AG04450 (cell line): ENCODE results near the gene IGFBP6. TPM values are rescaled to one million over a fixed set of nuclear protein-coding genes. Genes with fewer than 3 reads are reported as not detected.

ENCODE experiments used
- CTCF ChIA-PET: fragments of 300-600, 350-600 bp; formaldehyde crosslinking; extraction: SDS; loops from one replicate; lab custom pipeline; 2022; ENCODE audit warnings: antibody characterized with exemption, inconsistent platforms; lab: Charles Lee
- POLR2A ChIA-PET: fragments of 350-600 bp; formaldehyde crosslinking; extraction: SDS; loops from one replicate; lab custom pipeline; 2021; ENCODE audit warnings: antibody characterized with exemption, inconsistent platforms; lab: Yijun Ruan, JAX
- DNase-seq: peaks from one replicate; pipeline ENCODE4 v3.0.0-alpha.2; 2011; ENCODE audit warnings: low read depth, low spot score
- H3K27ac ChIP-seq: one replicate; pipeline ENCODE4 v1.5.1; 2012; ENCODE audit warnings: low read depth, low read length, control low read depth
- H3K27me3 ChIP-seq: one replicate; pipeline ENCODE4 v1.6.0; 2012; ENCODE audit warnings: low read length; ENCODE audit not compliant: control insufficient read depth, insufficient read depth
- H3K4me3 ChIP-seq: 2 replicates; pipeline ENCODE4 v1.5.1; 2011; ENCODE audit warnings: mild to moderate bottlenecking, low read depth, low read length, control low read depth
- H3K9me3 ChIP-seq: 2 replicates; pipeline ENCODE4 v1.5.1; 2012; ENCODE audit warnings: low read length; ENCODE audit not compliant: control insufficient read depth, insufficient read depth
- polyA plus RNA-seq: library from polyadenylated mRNA; depleted of rRNA; stranded (reverse); fragments of >200 nt; gene quantifications from 2 replicates; pipeline ENCODE4 v1.2.3, GENCODE V29; 2011
- TF ChIP-seq, protein P1 (sequence below): IDR thresholded peaks from 2 replicates; pipeline ENCODE4 v1.5.1; 2011; ENCODE audit warnings: low read depth, low read length, control low read depth, inconsistent platforms

Gene IGFBP6
- polyA plus RNA-seq, 1 experiment: 182 TPM

DNA sequence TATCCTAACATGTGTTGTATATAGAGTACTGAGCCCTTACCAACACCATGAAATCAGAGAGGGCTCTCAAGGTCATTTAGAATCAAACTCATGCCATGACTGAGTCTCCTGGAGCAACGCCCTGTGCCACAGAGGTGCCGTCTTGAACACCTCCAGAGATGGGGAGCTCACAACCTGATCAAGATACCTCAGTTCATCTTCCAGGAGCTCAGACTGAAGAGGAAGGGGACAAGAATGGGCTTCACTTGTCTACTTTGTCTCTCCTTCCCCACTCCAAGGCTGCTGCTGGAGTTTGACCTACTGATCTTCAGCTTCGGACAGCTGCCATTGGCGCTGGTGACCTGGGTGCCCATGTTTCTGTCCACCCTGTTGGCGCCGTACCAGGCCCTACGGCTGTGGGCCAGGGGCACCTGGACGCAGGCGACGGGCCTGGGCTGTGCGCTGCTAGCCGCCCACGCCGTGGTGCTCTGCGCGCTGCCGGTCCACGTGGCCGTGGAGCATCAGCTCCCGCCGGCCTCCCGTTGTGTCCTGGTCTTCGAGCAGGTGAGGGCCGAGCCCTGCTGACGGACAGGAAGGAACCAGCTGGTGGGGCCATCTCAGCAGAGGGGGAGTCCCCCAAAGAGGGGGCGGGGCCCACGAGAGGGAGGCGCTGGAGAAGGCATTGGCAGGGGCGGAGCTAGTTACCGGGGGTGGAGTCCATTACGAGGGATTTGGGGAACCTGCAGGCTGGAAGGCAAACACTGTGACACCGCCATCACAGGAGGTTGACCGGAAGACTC lies 17.8 kb downstream of the IGFBP6 start:
- POLR2A ChIA-PET: interaction anchor here (1.8 kb wide), 1 partner anchor 36 kb away, joined by 6 read pairs; the partner anchor contains the start of gene SPRYD3
- DNase-seq: no peak
- TF ChIP-seq, protein P1, sequence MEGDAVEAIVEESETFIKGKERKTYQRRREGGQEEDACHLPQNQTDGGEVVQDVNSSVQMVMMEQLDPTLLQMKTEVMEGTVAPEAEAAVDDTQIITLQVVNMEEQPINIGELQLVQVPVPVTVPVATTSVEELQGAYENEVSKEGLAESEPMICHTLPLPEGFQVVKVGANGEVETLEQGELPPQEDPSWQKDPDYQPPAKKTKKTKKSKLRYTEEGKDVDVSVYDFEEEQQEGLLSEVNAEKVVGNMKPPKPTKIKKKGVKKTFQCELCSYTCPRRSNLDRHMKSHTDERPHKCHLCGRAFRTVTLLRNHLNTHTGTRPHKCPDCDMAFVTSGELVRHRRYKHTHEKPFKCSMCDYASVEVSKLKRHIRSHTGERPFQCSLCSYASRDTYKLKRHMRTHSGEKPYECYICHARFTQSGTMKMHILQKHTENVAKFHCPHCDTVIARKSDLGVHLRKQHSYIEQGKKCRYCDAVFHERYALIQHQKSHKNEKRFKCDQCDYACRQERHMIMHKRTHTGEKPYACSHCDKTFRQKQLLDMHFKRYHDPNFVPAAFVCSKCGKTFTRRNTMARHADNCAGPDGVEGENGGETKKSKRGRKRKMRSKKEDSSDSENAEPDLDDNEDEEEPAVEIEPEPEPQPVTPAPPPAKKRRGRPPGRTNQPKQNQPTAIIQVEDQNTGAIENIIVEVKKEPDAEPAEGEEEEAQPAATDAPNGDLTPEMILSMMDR: no peak
- CTCF ChIA-PET: interaction anchor here (1.1 kb wide), 1 partner anchor 16 kb away, joined by 3 read pairs; no protein-coding TSS in a partner anchor
- H3K9me3 ChIP-seq: no peaks in the 10 kb centered on the region
- H3K27ac ChIP-seq: no peak overlapping the region
- no peaks in the 10 kb centered on the region for H3K27me3 ChIP-seq
- no peak overlapping the region for H3K4me3 ChIP-seq

DNA sequence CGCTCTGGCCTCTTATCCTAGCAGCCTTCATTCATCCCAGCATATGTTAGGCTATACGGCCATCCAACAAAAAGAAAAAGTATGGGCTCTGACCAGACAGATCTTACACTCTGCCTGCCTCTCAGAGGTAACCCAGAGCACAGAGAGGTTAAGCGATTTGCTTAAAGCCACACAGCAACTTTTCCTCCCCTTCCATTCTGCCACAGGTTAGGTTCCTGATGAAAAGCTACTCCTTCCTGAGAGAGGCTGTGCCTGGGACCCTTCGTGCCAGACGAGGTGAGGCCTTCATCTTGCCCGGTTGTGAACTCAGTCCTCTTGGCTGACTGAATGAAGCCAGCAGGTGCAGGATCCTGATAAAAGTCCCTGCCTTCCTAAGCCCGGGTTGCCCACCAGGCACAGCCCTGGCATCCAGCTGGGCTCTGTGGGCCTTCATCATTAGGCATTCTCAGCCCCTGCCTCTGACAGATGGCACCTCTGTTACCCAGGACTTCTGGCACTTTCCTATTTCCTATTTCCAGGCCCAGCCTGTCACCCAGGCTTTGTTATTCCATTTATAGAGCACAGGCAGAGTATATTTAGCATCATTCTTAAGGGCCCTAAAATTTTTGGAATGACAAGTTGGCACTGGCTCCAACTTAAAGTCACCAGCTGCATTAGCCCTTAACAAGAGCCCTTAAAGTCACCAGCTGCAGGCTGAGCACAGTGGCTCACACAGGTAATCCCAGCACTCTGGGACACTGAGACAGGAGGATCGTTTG lies 18.6 kb downstream of the IGFBP6 start:
- Histone ChIP-seq H3K4me3 (no peak overlapping the region), H3K27me3 (no peaks in the 10 kb centered on the region), H3K9me3 (no peaks in the 10 kb centered on the region), H3K27ac (no peak overlapping the region)
- CTCF ChIA-PET: interaction anchor here (0.7 to 1.1 kb wide), 3 partner anchors 17 to 44 kb away, joined by 3 to 7 read pairs (median 4); no protein-coding TSS in a partner anchor
- DNase-seq: no peak
- TF ChIP-seq, protein P1: no peak
- POLR2A ChIA-PET: interaction anchor here (1.8 kb wide), 1 partner anchor 37 kb away, joined by 6 read pairs; the partner anchor contains the start of gene SPRYD3

DNA sequence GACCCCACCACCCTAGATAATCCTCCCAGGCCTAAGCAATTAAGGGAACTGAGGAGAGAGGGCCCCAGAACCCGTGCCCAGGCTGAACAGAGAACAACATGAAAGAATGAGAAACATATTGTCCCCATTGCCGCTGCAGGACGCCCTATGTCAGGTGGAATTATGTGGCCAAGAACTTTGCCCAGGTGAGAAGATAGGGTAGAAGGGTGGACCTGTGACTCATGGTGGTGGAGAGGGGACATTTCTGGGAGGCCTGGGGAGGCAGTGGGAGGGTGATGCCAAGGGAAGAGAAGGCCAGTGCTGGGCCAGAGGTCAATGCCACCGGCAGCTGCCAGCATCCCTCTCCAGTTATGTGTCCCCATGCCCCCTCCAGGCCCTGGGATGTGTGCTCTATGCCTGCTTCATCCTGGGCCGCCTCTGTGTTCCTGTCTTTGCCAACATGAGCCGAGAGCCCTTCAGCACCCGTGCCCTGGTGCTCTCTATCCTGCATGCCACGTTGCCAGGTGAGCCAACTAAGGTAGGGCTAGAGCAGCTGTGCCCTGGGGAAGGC lies 21.4 kb downstream of the IGFBP6 start:
- POLR2A ChIA-PET: no interaction called here
- TF ChIP-seq, protein P1: no peak
- no peaks in the 10 kb centered on the region for H3K27me3 ChIP-seq
- H3K4me3 ChIP-seq: no peak overlapping the region
- H3K9me3 ChIP-seq: no peaks in the 10 kb centered on the region; the same call in 1 of the 2 replicates
- no peak for DNase-seq
- no peak overlapping the region for H3K27ac ChIP-seq
- CTCF ChIA-PET: interaction anchor here (1.3 kb wide), 1 partner anchor 41 kb away, joined by 3 read pairs; no protein-coding TSS in a partner anchor

DNA sequence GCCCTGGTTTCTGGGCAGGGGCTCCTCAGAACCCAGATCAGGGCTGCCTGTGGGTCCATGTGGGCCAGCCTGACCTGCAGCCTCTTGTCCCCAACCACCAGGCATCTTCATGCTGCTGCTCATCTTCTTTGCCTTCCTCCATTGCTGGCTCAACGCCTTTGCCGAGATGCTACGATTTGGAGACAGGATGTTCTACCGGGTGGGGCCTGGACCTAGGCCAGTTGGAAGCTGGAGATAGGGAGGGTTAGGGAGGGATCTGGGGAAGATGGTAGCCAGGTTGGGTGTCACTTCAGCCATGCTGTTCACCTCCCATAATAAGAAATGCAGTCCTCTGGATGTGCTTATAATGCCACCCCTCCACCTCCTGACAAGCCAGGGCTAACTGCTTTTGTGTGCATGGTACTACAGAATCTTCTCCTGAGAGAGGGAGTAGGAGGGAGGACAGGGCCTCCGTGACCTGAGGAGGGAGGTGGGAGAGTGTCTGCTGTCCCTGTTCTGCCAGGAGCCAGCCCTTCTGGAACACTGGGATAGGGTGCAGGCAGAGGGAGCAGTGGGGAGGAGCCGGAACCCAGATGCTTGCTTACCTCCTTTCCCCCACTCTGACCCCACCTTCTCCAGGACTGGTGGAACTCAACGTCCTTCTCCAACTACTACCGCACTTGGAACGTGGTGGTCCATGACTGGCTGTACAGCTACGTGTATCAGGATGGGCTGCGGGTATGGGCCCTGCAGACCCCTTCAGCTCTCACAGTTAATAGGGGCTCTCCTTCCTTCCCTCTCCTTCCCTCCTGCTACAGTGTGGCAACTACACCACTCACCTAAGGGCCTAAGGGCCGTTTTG lies 23.4 kb downstream of the IGFBP6 start:
- no peak overlapping the region for H3K4me3 ChIP-seq
- no peak for DNase-seq
- TF ChIP-seq, protein P1: no peak
- H3K27ac ChIP-seq: no peak overlapping the region
- H3K9me3 ChIP-seq: no peaks in the 10 kb centered on the region; the same call in 1 of the 2 replicates
- ChIA-PET CTCF (no interaction called here), POLR2A (no interaction called here)
- no peaks in the 10 kb centered on the region for H3K27me3 ChIP-seq
